Astrocyte of the spinal cord (primary cell): Measurements from ENCODE around the gene C2CD4A.

ENCODE experiments used
- DNase-seq: peaks from one replicate; pipeline ENCODE4 v3.0.0; 2011; ENCODE audit warnings: low read depth, low spot score
- H3K4me3 ChIP-seq: 2 replicates; pipeline ENCODE4 v1.5.1; 2011; ENCODE audit warnings: low read depth, mild to moderate bottlenecking, low read length, moderate library complexity
- in situ Hi-C: cut with HindIII; loops from 2 replicates; pipeline ENCODE4 v1.10.0; 2017; ENCODE audit warnings: low sequenced_read_pairs
- TF ChIP-seq, protein P1 (sequence below): IDR thresholded peaks from 2 replicates; pipeline ENCODE4 v1.5.1; 2012; ENCODE audit warnings: low read depth, mild to moderate bottlenecking, low read length, inconsistent platforms

Gene C2CD4A

DNA sequence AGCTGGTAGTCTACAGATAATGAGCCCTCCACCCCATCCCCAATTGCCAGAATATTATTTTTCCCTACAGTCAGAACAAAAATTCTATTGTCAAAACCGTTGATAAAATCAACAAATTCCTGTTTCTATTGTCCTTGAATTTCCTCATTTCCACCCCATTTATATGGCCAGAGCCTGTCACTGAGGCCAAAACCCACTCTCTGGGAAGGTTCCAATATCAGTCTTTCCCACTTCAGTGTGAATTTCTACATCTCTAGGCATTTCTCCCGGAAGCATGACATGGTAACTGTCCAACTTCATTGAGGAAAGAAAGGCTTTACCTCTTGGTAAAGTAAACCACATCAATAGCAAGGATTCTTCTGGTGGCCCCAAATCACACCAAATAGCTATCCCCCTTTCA is 41.6 kb downstream of the C2CD4A start:
- no peak for DNase-seq
- TF ChIP-seq, protein P1, sequence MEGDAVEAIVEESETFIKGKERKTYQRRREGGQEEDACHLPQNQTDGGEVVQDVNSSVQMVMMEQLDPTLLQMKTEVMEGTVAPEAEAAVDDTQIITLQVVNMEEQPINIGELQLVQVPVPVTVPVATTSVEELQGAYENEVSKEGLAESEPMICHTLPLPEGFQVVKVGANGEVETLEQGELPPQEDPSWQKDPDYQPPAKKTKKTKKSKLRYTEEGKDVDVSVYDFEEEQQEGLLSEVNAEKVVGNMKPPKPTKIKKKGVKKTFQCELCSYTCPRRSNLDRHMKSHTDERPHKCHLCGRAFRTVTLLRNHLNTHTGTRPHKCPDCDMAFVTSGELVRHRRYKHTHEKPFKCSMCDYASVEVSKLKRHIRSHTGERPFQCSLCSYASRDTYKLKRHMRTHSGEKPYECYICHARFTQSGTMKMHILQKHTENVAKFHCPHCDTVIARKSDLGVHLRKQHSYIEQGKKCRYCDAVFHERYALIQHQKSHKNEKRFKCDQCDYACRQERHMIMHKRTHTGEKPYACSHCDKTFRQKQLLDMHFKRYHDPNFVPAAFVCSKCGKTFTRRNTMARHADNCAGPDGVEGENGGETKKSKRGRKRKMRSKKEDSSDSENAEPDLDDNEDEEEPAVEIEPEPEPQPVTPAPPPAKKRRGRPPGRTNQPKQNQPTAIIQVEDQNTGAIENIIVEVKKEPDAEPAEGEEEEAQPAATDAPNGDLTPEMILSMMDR, result no peak
- H3K4me3 ChIP-seq, result no peak overlapping the region
- in situ Hi-C loops, result no loop called here

DNA sequence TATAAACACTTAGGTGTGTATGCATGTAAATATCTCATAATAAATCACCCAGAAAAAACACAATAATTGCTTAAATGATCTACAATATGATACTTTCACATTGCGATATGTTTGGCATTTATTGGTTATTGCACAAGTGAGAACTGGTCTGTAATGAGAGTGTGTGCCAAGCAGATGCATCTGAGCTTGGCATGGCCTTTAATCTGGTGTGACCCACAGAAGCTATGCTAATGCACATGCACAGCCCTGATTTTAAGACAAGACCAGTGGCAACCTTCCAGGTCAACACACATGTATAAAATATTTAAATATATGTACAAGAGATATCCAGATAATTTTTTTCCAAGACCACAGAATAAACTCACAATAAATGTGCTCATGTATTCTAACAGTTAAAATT is 42.7 kb downstream of the C2CD4A start:
- in situ Hi-C loops, result no loop called here
- no peak overlapping the region for H3K4me3 ChIP-seq
- DNase-seq, result no peak
- TF ChIP-seq, protein P1, result no peak

DNA sequence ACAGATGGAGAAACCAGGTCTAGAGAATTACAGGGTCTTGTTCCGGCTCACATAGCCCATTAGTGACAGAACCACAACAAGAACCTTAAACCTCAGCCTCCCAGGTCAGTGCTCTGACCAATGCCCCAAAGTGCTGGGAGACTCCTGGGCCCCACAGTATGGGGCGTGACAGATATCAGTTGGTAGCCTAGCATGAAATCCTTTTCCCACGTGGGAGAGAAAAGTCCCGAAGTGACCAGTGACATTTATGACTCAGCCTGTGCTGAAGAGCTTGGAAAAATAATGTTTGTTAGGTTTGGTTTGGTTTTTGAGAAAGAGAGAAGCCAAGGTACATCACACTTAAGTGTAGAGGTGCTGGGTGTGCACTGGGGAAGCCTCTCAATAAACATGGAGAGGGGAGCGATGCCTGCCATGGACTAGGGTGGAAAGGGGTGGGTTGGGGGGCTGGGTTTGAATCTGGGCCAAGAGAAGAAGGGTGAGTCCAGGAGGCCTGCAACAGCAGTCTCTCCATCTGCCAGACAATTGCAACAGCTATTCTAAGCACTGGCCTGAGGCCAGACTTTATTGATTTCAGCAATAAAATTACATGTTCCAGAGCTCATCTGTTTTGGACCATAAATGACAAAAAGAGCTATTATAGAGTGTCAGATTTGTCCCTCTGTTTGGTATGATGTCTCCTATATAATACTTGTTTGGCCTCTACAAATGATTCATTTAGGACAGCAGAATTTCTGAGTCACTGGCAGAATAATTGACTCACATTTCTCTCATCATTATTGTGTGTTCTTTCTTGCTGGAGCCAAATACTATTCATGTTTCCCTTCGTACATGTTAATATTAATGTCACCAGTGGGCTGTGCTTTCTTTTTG is 43.4 kb downstream of the C2CD4A start:
- DNase-seq, result peak; percentile 70
- in situ Hi-C loops, result no loop called here

DNA sequence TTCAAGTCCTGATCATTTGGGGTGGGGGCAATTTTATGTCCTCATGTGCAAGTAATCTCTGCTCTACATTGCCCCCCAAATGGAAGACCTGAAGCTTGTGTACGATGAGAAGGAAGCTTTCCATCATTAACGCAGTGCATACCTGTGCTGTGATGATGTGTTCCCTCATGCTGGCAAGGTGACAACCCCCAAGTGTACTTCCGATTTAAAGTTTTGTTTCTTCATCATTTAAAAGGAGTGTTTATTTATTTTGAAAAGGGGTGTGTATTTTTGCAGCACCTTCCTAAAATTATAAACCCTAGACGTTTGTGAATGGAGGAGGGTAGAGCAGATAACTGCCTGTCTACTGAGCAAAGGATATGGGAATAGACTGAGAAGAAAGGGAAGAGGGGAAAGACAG is 45.3 kb downstream of the C2CD4A start:
- H3K4me3 ChIP-seq, result no peak overlapping the region
- no peak for DNase-seq
- TF ChIP-seq, protein P1, result no peak
- in situ Hi-C loops, result no loop called here

More for the DNA sequence above, 43.4 kb downstream of the C2CD4A start:
- no peak overlapping the region for H3K4me3 ChIP-seq
- TF ChIP-seq, protein P1, result no peak

DNA sequence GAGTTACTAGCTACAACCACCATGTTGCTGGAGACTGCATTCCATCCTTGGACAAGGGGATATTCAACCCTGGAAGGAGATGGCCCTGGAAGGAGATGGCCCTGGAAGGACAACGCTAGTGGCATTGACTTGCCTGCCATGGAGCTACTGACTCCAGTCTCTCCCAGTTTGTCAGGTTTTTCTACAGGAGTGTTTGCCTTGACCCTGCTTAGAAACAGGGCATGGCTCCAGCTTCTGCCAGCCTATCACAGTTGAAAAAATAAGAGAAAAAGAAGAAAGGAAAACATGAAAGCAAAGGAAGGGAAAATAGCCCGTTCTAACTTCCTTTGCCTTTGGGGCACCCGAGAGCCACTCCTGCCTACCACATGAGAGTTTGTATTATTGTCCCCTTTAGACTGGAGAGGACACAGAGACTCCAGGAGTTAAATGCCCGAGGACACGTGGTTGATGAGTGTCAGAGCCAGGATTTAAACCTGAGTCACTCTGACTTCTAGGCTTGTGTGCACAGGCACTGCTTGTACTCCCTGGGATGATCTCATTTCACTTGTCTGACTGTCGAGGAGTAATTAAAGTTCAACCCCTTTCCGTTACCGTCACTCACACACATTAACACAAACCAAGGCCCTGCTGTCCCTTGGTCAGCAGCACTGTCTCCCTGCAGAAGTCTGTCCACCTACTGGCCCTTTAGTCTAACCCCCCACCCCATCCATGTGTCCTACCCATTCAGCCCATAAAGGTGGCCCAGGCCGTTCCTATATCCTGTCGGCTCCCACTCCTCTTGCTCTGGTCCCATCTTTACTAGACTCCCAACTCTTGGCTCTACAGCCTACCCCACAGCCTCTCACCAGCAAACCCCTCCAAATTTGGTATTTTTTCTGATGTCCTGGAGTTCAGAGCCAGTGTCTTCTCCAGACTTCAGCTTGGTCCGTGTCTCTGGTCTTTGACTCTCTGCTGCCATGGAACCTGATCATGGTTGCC is 46.1 kb downstream of the C2CD4A start:
- DNase-seq, result peak; percentile 80
- TF ChIP-seq, protein P1, result no peak
- no peak overlapping the region for H3K4me3 ChIP-seq
- in situ Hi-C loops, result no loop called here

DNA sequence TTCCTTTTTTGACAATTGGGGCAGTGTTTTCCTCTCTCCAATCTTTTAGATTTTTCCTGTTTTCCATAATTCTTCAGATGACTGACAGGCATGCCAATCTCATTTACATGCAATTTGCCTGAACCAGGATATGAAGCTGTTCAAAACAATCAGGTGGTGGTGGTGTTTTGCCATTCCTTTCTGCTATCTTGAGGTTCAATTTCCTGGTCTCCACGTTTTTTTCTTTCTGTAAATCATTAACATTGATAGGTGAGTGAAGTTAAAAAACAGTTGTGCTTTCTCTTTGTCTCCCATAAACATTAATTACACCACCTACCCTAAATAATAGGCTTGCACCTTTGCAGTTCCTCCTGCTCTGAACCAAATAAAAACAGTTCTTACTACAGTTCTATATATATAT is 49.1 kb downstream of the C2CD4A start:
- DNase-seq, result no peak
- TF ChIP-seq, protein P1, result no peak
- H3K4me3 ChIP-seq, result no peak overlapping the region
- in situ Hi-C loops, result no loop called here
